ENCODE results near the gene PTBP1. TPM values are rescaled to one million over a fixed set of nuclear protein-coding genes. Genes with fewer than 3 reads are reported as not detected.

Gene PTBP1
- total RNA-seq, 1 experiment from 2014 or later: 712 TPM

DNA sequence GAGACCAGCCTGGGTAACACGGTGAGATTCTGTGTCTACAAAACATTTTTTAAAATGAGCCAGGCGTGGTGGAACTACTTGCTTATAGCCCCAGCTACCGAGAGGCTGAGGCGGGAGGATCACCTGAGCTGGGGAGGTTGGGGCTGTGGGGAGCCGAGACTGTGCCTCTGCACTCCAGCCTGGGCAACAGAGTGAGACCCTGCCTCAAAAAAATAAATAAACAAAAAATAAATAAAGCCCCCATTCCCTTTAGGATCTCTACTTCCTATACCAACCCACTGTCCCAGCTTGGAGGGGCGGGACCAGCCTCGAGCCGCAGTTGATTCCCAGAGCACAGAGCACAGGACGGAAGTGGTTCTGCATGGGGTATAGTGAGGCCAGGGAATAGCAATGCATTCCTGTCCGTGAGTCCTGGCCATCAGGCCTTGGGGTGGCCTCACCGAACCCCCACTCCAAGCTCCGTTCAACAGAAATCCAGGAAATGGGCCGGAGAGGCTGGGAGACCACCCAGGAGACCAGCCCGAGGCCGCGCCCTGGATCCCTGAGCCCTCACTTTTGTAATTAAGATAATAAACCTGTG lies 4.9 kb upstream of the PTBP1 start:
- TF ChIP-seq, protein P1, sequence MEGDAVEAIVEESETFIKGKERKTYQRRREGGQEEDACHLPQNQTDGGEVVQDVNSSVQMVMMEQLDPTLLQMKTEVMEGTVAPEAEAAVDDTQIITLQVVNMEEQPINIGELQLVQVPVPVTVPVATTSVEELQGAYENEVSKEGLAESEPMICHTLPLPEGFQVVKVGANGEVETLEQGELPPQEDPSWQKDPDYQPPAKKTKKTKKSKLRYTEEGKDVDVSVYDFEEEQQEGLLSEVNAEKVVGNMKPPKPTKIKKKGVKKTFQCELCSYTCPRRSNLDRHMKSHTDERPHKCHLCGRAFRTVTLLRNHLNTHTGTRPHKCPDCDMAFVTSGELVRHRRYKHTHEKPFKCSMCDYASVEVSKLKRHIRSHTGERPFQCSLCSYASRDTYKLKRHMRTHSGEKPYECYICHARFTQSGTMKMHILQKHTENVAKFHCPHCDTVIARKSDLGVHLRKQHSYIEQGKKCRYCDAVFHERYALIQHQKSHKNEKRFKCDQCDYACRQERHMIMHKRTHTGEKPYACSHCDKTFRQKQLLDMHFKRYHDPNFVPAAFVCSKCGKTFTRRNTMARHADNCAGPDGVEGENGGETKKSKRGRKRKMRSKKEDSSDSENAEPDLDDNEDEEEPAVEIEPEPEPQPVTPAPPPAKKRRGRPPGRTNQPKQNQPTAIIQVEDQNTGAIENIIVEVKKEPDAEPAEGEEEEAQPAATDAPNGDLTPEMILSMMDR (conservative IDR thresholded peaks at IDR 0.05): no peak

More for the DNA sequence above, 4.9 kb upstream of the PTBP1 start:
- H3K4me1 Mint-ChIP-seq: peaks cover 23 to 36% of the 10 kb centered on the region in 2 experiments
- H4K8ac ChIP-seq (replicated peaks; ENCODE audit: insufficient read length, low read depth, low read length): no peak overlapping the region
- H3K9ac ChIP-seq (ENCODE audit: extremely low read depth, insufficient read length, low read length): no peak overlapping the region
- H2BK15ac ChIP-seq (ENCODE audit: low read depth, low read length): no peak overlapping the region
- H3K4me2 ChIP-seq (ENCODE audit: insufficient read depth, insufficient read length, low read length): no peak overlapping the region
- no peak overlapping the region for H2BK12ac ChIP-seq (ENCODE audit: insufficient read length, low read depth, low read length)
- H2BK120ac ChIP-seq (ENCODE audit: low read depth, low read length, poor library complexity, severe bottlenecking): no peak overlapping the region
- H3K18ac ChIP-seq (ENCODE audit: insufficient read length, low read depth, low read length): no peak overlapping the region
- H3K36me3 Mint-ChIP-seq (ENCODE audit: insufficient read depth in 1 of 3, low read depth in 3 of 3): no peaks in the 10 kb centered on the region
- no peak overlapping the region for H2AFZ ChIP-seq (ENCODE audit: low read length)
- no peak overlapping the region for H3K4me3 Mint-ChIP-seq
- no peaks in the 10 kb centered on the region; the same call in 1 of the 2 replicates for H3K4me1 ChIP-seq (ENCODE audit: insufficient read depth, low read length)
- no peak overlapping the region for H3K27ac ChIP-seq (ENCODE audit: insufficient read length, low read depth, low read length)
- H3K56ac ChIP-seq (ENCODE audit: insufficient read length, low read depth, low read length): no peak overlapping the region
- no peaks in the 10 kb centered on the region for H3K9me3 ChIP-seq (ENCODE audit: control insufficient read depth, low read depth, low read length)
- no peaks in the 10 kb centered on the region for H3K27me3 Mint-ChIP-seq (ENCODE audit: low read depth)
- no peak overlapping the region for H3K23ac ChIP-seq (ENCODE audit: insufficient read length, low read depth, low read length)
- H3K9me3 Mint-ChIP-seq: no peaks in the 10 kb centered on the region; a peak in 1 of 5 replicates
- no peaks in the 10 kb centered on the region for H3K79me2 ChIP-seq (ENCODE audit: insufficient read depth, low read length)
- no peak overlapping the region for H2AK5ac ChIP-seq (ENCODE audit: insufficient read length, low read length)
- H4K20me1 ChIP-seq (ENCODE audit: control insufficient read depth, insufficient read depth, insufficient read length): no peaks in the 10 kb centered on the region
- H3K27me3 ChIP-seq (ENCODE audit: insufficient read depth, low read length): no peaks in the 10 kb centered on the region
- no CpG with 5 or more reads among the region's 16 CpGs for WGBS (ENCODE audit: extremely low coverage, insufficient read length, low lambda C conversion rate)
- H4K5ac ChIP-seq (ENCODE audit: insufficient read length, low read depth, low read length): no peak overlapping the region
- no peak overlapping the region for H3K14ac ChIP-seq (ENCODE audit: insufficient read depth, low read length)
- no peak overlapping the region for H3K4ac ChIP-seq (ENCODE audit: low read depth, low read length)
- H2BK5ac ChIP-seq (ENCODE audit: insufficient read length, low read length): no peak overlapping the region
- no peak overlapping the region for H3T11ph ChIP-seq (ENCODE audit: low read length)
- peak; percentile 41 for DNase-seq
- no peaks in the 10 kb centered on the region for H3K79me1 ChIP-seq (ENCODE audit: insufficient read depth, low read depth, low read length, poor library complexity, severe bottlenecking)
- no peak overlapping the region for H2BK20ac ChIP-seq (ENCODE audit: low read depth, low read length, poor library complexity, severe bottlenecking)
- H3K23me2 ChIP-seq (ENCODE audit: insufficient read length, low read depth, low read length, poor library complexity, severe bottlenecking): no peaks in the 10 kb centered on the region
- peak overlapping the region in 1 of 3 experiments; percentile 44; a peak in 1 of 7 replicates for H3K27ac Mint-ChIP-seq
- no peak overlapping the region for H4K91ac ChIP-seq (ENCODE audit: insufficient read length, low read depth, low read length)

All from H9 (cell line).